ENCODE results near the gene TAF6. TPM values are rescaled to one million over a fixed set of nuclear protein-coding genes. Genes with fewer than 3 reads are reported as not detected.

Gene TAF6
- total RNA-seq, 2 experiments from 2014 or later: 60.1 to 65.5 TPM

GRCh38 chr7:100126931-100127865 is 8.0 kb upstream of the TAF6 start, which contains the start of gene MBLAC1:
TSS of gene MBLAC1 (plus strand) at chr7:100126967. CDS start at chr7:100127396, 429 bp downstream.
- H3K27ac Mint-ChIP-seq: peak within 1 kb of the TSS; percentile 100
- H3K9me3 Mint-ChIP-seq: no peaks in the 10 kb centered on the region
- ChIA-PET POLR2A (interaction anchor here (0.7 kb wide), 1 partner anchor 27 kb away, joined by 3 read pairs; no protein-coding TSS in a partner anchor), CTCF (interaction anchor here (0.6 to 5.9 kb wide), 12 partner anchors 13 to 497 kb away, joined by 3 to 39 read pairs (median 4); no protein-coding TSS in a partner anchor)
- peaks cover 51% of the 10 kb centered on the region for H3K4me1 Mint-ChIP-seq
- peak; percentile 93 for DNase-seq
- peak within 1 kb of the TSS; percentile 100 for H3K4me3 Mint-ChIP-seq
- peaks cover 27% of the 10 kb centered on the region for H3K36me3 Mint-ChIP-seq (ENCODE audit: low read depth)
- no peaks in the 10 kb centered on the region for H3K27me3 Mint-ChIP-seq

- peaks cover 50% of the 10 kb centered on the region for H3K4me1 Mint-ChIP-seq
- peak overlapping the region; percentile 100 for H3K4me3 Mint-ChIP-seq
- H3K27me3 Mint-ChIP-seq: no peaks in the 10 kb centered on the region
- ChIA-PET POLR2A (interaction anchor here (0.6 to 0.7 kb wide), 2 partner anchors 26 to 171 kb away, joined by 3 read pairs; no protein-coding TSS in a partner anchor), CTCF (interaction anchor here (0.5 to 1.1 kb wide), 10 partner anchors 21 to 496 kb away, joined by 3 to 7 read pairs (median 4); no protein-coding TSS in a partner anchor)
- H3K9me3 Mint-ChIP-seq: no peaks in the 10 kb centered on the region
- peak overlapping the region; percentile 100 for H3K27ac Mint-ChIP-seq
- no peak for DNase-seq
- H3K36me3 Mint-ChIP-seq (ENCODE audit: low read depth): peaks cover 30% of the 10 kb centered on the region
These were observed 7.2 kb upstream of the TAF6 start for GRCh38 chr7:100126239-100126930.

- no peaks in the 10 kb centered on the region for H3K27me3 Mint-ChIP-seq
- peaks cover 47% of the 10 kb centered on the region for H3K4me1 Mint-ChIP-seq
- no peaks in the 10 kb centered on the region for H3K9me3 Mint-ChIP-seq
- H3K4me3 Mint-ChIP-seq: peak overlapping the region; percentile 100
- POLR2A ChIA-PET: no interaction called here
- CTCF ChIA-PET: interaction anchor here (0.6 to 5.2 kb wide), 8 partner anchors 6 to 130 kb away, joined by 3 to 36 read pairs (median 4); partner anchors contain the start of genes AP4M1, MCM7 and PVRIG
- peak overlapping the region; percentile 100 for H3K27ac Mint-ChIP-seq
- DNase-seq: no peak
- peaks cover 30% of the 10 kb centered on the region for H3K36me3 Mint-ChIP-seq (ENCODE audit: low read depth)
These were observed 5.4 kb upstream of the TAF6 start for GRCh38 chr7:100124301-100125230.

- peak overlapping the region; percentile 19 for H3K27ac Mint-ChIP-seq
- ChIA-PET CTCF (interaction anchor here (0.6 to 5.2 kb wide), 3 partner anchors 8 to 447 kb away, joined by 3 to 36 read pairs (median 4); no protein-coding TSS in a partner anchor), POLR2A (no interaction called here)
- H3K4me3 Mint-ChIP-seq: no peak overlapping the region
- no peaks in the 10 kb centered on the region for H3K9me3 Mint-ChIP-seq
- H3K36me3 Mint-ChIP-seq (ENCODE audit: low read depth): peaks cover 37% of the 10 kb centered on the region
- no peaks in the 10 kb centered on the region for H3K27me3 Mint-ChIP-seq
- DNase-seq: no peak
- H3K4me1 Mint-ChIP-seq: peaks cover 49% of the 10 kb centered on the region
These were observed 3.4 kb upstream of the TAF6 start for GRCh38 chr7:100122568-100122967.

GRCh38 chr7:100122067-100122466 is 2.9 kb upstream of the TAF6 start:
- Mint-ChIP-seq H3K9me3 (no peaks in the 10 kb centered on the region), H3K4me1 (peaks cover 49% of the 10 kb centered on the region), H3K27me3 (no peaks in the 10 kb centered on the region), H3K4me3 (no peak overlapping the region), H3K27ac (no peak overlapping the region), H3K36me3 (ENCODE audit: low read depth) (peaks cover 37% of the 10 kb centered on the region)
- POLR2A ChIA-PET: no interaction called here
- no peak for DNase-seq
- CTCF ChIA-PET: interaction anchor here (0.6 to 5.2 kb wide), 5 partner anchors 9 to 446 kb away, joined by 3 to 36 read pairs (median 4); partner anchors contain the start of genes AP4M1, MCM7 and ZCWPW1

GRCh38 chr7:100120733-100121036 is 1.5 kb upstream of the TAF6 start:
- Mint-ChIP-seq H3K27ac (peak overlapping the region; percentile 99), H3K4me3 (peak overlapping the region; percentile 83), H3K36me3 (ENCODE audit: low read depth) (peaks cover 31% of the 10 kb centered on the region), H3K4me1 (peaks cover 38% of the 10 kb centered on the region), H3K27me3 (no peaks in the 10 kb centered on the region), H3K9me3 (no peaks in the 10 kb centered on the region)
- POLR2A ChIA-PET: no interaction called here
- CTCF ChIA-PET: interaction anchor here (0.7 to 5.2 kb wide), 5 partner anchors 10 to 308 kb away, joined by 3 to 36 read pairs (median 3); partner anchors contain the start of genes AP4M1, MCM7 and ZCWPW1
- no peak for DNase-seq

GRCh38 chr7:100119970-100120732 is 993 bp upstream of the TAF6 start:
- Mint-ChIP-seq H3K27ac (peak overlapping the region; percentile 99), H3K4me1 (peaks cover 34% of the 10 kb centered on the region), H3K4me3 (peak overlapping the region; percentile 83), H3K27me3 (no peaks in the 10 kb centered on the region), H3K9me3 (no peaks in the 10 kb centered on the region), H3K36me3 (ENCODE audit: low read depth) (peaks cover 30% of the 10 kb centered on the region)
- ChIA-PET POLR2A (no interaction called here), CTCF (interaction anchor here (0.7 to 5.2 kb wide), 4 partner anchors 11 to 38 kb away, joined by 3 to 36 read pairs (median 4); partner anchors contain the start of genes AP4M1 and MCM7)
- DNase-seq: peak; percentile 77

- Mint-ChIP-seq H3K36me3 (ENCODE audit: low read depth) (peaks cover 23% of the 10 kb centered on the region), H3K27ac (peak overlapping the region; percentile 99), H3K4me3 (peak overlapping the region; percentile 83), H3K27me3 (no peaks in the 10 kb centered on the region), H3K9me3 (no peaks in the 10 kb centered on the region), H3K4me1 (peaks cover 24% of the 10 kb centered on the region)
- no peak for DNase-seq
- POLR2A ChIA-PET: no interaction called here
- CTCF ChIA-PET: no interaction called here
These were observed 628 bp downstream of the TAF6 start for GRCh38 chr7:100118388-100119071.

- peaks cover 34% of the 10 kb centered on the region for H3K36me3 Mint-ChIP-seq (ENCODE audit: low read depth)
- DNase-seq: no peak
- no peaks in the 10 kb centered on the region for H3K27me3 Mint-ChIP-seq
- POLR2A ChIA-PET: no interaction called here
- CTCF ChIA-PET: interaction anchor here (1.0 to 5.9 kb wide), 2 partner anchors 13 to 234 kb away, joined by 3 to 26 read pairs; partner anchors contain the start of genes AP4M1 and MCM7
- H3K27ac Mint-ChIP-seq: no peak overlapping the region
- no peak overlapping the region for H3K4me3 Mint-ChIP-seq
- no peaks in the 10 kb centered on the region for H3K9me3 Mint-ChIP-seq
- peaks cover 12% of the 10 kb centered on the region for H3K4me1 Mint-ChIP-seq
These were observed 4.1 kb downstream of the TAF6 start for GRCh38 chr7:100115026-100115425.

- H3K27ac Mint-ChIP-seq: no peak overlapping the region
- H3K4me3 Mint-ChIP-seq: no peak overlapping the region
- H3K9me3 Mint-ChIP-seq: no peaks in the 10 kb centered on the region
- peaks cover 1% of the 10 kb centered on the region for H3K4me1 Mint-ChIP-seq
- ChIA-PET POLR2A (no interaction called here), CTCF (interaction anchor here (0.7 to 5.9 kb wide), 2 partner anchors 10 to 123 kb away, joined by 3 to 26 read pairs; partner anchors contain the start of genes AP4M1 and MCM7)
- peaks cover 41% of the 10 kb centered on the region for H3K36me3 Mint-ChIP-seq (ENCODE audit: low read depth)
- H3K27me3 Mint-ChIP-seq: no peaks in the 10 kb centered on the region
- no peak for DNase-seq
These were observed 7.2 kb downstream of the TAF6 start for GRCh38 chr7:100111914-100112313.

GRCh38 chr7:100111156-100111555 is 8.0 kb downstream of the TAF6 start:
- H3K27ac Mint-ChIP-seq: no peak overlapping the region
- DNase-seq: no peak
- H3K4me3 Mint-ChIP-seq: no peak overlapping the region
- H3K4me1 Mint-ChIP-seq: no peaks in the 10 kb centered on the region
- peaks cover 41% of the 10 kb centered on the region for H3K36me3 Mint-ChIP-seq (ENCODE audit: low read depth)
- H3K27me3 Mint-ChIP-seq: no peaks in the 10 kb centered on the region
- ChIA-PET POLR2A (interaction anchor here (0.6 kb wide), 1 partner anchor 54 kb away, joined by 3 read pairs; no protein-coding TSS in a partner anchor), CTCF (interaction anchor here (5.9 kb wide), 1 partner anchor 10 kb away, joined by 26 read pairs; the partner anchor contains the start of genes AP4M1 and MCM7)
- H3K9me3 Mint-ChIP-seq: no peaks in the 10 kb centered on the region

Measured in activated CD4-positive, alpha-beta T cell treated with anti-CD3 and anti-CD28 coated beads, Interleukin-2, amount 10 ng/mL, durations not matched to agents 7 days and 5 days (primary cell).